ENCODE data around the gene EPS8L2.

The EPS8L2 gene

DNA sequence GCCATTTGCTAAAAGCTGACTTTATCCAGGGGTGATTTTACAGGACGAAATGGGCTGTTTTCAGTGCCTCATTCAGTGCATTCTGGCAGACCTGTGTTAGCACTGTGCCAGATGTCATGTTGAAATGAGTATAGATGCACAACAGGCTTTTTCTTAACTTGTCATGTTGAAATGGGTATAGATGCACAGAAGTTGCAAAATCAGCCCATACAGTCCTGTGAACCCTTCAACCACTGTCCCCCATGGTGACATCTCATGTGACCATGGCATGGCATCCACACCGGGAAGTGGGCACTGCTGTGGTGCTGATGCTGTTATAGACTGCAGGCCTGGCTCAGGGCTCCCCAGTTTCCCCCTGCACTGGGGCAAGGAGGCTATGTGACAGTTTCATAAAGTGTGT lies 43.7 kb downstream of the EPS8L2 start:
- H3K27me3 ChIP-seq (ENCODE audit: insufficient read depth, poor library complexity, severe bottlenecking) = no peaks in the 10 kb centered on the region
- H3K27ac ChIP-seq (replicated peaks) = peak overlapping the region; percentile 92
- peak; percentile 87 to 89 for DNase-seq (ENCODE audit: low read depth in 1 of 2, low spot score in 1 of 2)
- TF ChIP-seq SPI1 (IDR thresholded peaks at IDR 0.05; ENCODE audit: borderline replicate concordance, low read depth) (no peak), POLR2AphosphoS5 (IDR thresholded peaks at IDR 0.05; ENCODE audit: low read depth) (peak; percentile 31; the same call in 1 of the 2 replicates), REST (IDR thresholded peaks at IDR 0.05; ENCODE audit: insufficient replicate concordance, low read depth) (no peak), GABPA (IDR thresholded peaks at IDR 0.05; ENCODE audit: low read depth) (no peak)
- TF ChIP-seq, protein P1, sequence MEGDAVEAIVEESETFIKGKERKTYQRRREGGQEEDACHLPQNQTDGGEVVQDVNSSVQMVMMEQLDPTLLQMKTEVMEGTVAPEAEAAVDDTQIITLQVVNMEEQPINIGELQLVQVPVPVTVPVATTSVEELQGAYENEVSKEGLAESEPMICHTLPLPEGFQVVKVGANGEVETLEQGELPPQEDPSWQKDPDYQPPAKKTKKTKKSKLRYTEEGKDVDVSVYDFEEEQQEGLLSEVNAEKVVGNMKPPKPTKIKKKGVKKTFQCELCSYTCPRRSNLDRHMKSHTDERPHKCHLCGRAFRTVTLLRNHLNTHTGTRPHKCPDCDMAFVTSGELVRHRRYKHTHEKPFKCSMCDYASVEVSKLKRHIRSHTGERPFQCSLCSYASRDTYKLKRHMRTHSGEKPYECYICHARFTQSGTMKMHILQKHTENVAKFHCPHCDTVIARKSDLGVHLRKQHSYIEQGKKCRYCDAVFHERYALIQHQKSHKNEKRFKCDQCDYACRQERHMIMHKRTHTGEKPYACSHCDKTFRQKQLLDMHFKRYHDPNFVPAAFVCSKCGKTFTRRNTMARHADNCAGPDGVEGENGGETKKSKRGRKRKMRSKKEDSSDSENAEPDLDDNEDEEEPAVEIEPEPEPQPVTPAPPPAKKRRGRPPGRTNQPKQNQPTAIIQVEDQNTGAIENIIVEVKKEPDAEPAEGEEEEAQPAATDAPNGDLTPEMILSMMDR (IDR thresholded peaks at IDR 0.05; ENCODE audit: insufficient read depth, low read length) = no peak
- peak overlapping the region; percentile 91 for H3K4me3 ChIP-seq (replicated peaks; ENCODE audit: insufficient read depth, low read length)

DNA sequence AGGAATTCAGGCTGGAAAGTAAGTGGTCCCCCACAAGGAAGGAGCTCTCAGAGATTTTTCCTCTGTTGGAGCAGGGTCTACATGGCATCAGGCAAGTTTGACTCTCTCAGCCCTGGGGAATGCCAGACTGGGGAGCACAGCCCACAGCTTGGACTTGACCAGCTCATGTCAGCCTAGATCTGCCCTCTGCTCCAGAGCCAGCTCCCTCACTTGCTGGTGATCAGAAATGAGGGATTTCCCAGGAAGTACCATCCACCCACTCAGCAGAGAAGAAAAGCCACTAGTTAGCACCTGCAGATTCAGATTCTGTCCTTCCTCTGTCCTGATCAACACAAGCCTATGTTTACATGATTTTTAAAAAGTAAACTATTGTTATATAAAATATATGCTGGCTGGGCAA lies 54.2 kb downstream of the EPS8L2 start:
- TF ChIP-seq, protein P1 (IDR thresholded peaks at IDR 0.05; ENCODE audit: insufficient read depth, low read length) = no peak
- TF ChIP-seq POLR2AphosphoS5 (IDR thresholded peaks at IDR 0.05; ENCODE audit: low read depth) (no peak), GABPA (IDR thresholded peaks at IDR 0.05; ENCODE audit: low read depth) (no peak), REST (IDR thresholded peaks at IDR 0.05; ENCODE audit: insufficient replicate concordance, low read depth) (no peak), SPI1 (IDR thresholded peaks at IDR 0.05; ENCODE audit: borderline replicate concordance, low read depth) (no peak)
- Histone ChIP-seq H3K27me3 (ENCODE audit: insufficient read depth, poor library complexity, severe bottlenecking) (no peaks in the 10 kb centered on the region), H3K27ac (replicated peaks) (no peak overlapping the region), H3K4me3 (replicated peaks; ENCODE audit: insufficient read depth, low read length) (no peak overlapping the region)
- DNase-seq (ENCODE audit: low read depth in 1 of 2, low spot score in 1 of 2) = no peak

GRCh38 chr11:761526-762108 lies 55.6 kb downstream of the EPS8L2 start:
- no peak overlapping the region; the same call in 1 of the 2 replicates for H3K27ac ChIP-seq (replicated peaks)
- DNase-seq (ENCODE audit: low read depth in 1 of 2, low spot score in 1 of 2) = no peak
- no peaks in the 10 kb centered on the region for H3K27me3 ChIP-seq (ENCODE audit: insufficient read depth, poor library complexity, severe bottlenecking)
- TF ChIP-seq REST (IDR thresholded peaks at IDR 0.05; ENCODE audit: insufficient replicate concordance, low read depth) (no peak), POLR2AphosphoS5 (IDR thresholded peaks at IDR 0.05; ENCODE audit: low read depth) (peak; percentile 18; the same call in 1 of the 2 replicates)
- H3K4me3 ChIP-seq (replicated peaks; ENCODE audit: insufficient read depth, low read length) = no peak overlapping the region

All from HL-60 (cell line).